Keratinocyte (primary cell): ENCODE measurements around the gene ARHGEF25. TPM values are rescaled to one million over a fixed set of nuclear protein-coding genes. Genes with fewer than 3 reads are reported as not detected.

ENCODE experiments used
- DNase-seq: peaks from one replicate; pipeline ENCODE4 v3.0.0-alpha.2; 2011; ENCODE audit warnings: low read depth, missing footprints, low spot score
- FAIRE-seq: peaks from 2 replicates; lab custom pipeline; 2011; peaks lifted over from hg19 to GRCh38; lab: Jason Lieb, UNC
- H2AFZ ChIP-seq: 2 replicates; pipeline ENCODE4 v1.6.0; 2012; ENCODE audit warnings: low read length, control low read depth, inconsistent platforms; ENCODE audit not compliant: control insufficient read depth
- H3K27ac ChIP-seq: 2 replicates; pipeline ENCODE4 v1.5.1; 2011; ENCODE audit warnings: low read length; ENCODE audit not compliant: control insufficient read depth, insufficient read depth
- H3K27me3 ChIP-seq: 3 replicates; pipeline ENCODE4 v1.6.0; 2011; ENCODE audit warnings: low read length; ENCODE audit not compliant: control insufficient read depth, insufficient read depth; ENCODE audit errors: extremely low read depth
- H3K36me3 ChIP-seq, 2 experiments: 2 replicates in 1 of 2; 3 replicates in 1 of 2; pipeline ENCODE4 v1.5.1; 2011; ENCODE audit warnings: low read length in 2 of 2, mild to moderate bottlenecking in 1 of 2; ENCODE audit not compliant: control insufficient read depth in 2 of 2, insufficient read depth in 2 of 2; ENCODE audit errors: extremely low read depth in 1 of 2
- H3K4me1 ChIP-seq: 3 replicates; pipeline ENCODE4 v1.5.1; 2011; ENCODE audit warnings: low read length; ENCODE audit not compliant: control insufficient read depth, insufficient read depth; ENCODE audit errors: extremely low read depth
- H3K4me2 ChIP-seq: 3 replicates; pipeline ENCODE4 v1.6.0; 2011; ENCODE audit warnings: low read depth, low read length; ENCODE audit not compliant: control insufficient read depth, insufficient read depth; ENCODE audit errors: extremely low read depth
- H3K4me3 ChIP-seq, 3 experiments: fragments of 200-600 bp in 1 of 3; sonication (generic) in 1 of 3; 2 replicates in 2 of 3; 3 replicates in 1 of 3; pipeline ENCODE4 v1.5.1; 2011 to 2016; ENCODE audit warnings: low read length in 3 of 3, mild to moderate bottlenecking in 3 of 3, control low read depth in 2 of 3, inconsistent platforms in 1 of 3, low read depth in 1 of 3, mixed read lengths in 1 of 3, mixed run types in 1 of 3, moderate library complexity in 1 of 3; ENCODE audit not compliant: control insufficient read depth in 2 of 3, insufficient read depth in 2 of 3; ENCODE audit errors: extremely low read depth in 1 of 3
- H3K79me2 ChIP-seq: 2 replicates; pipeline ENCODE4 v1.6.0; 2012; ENCODE audit warnings: low read length; ENCODE audit not compliant: control insufficient read depth, insufficient read depth
- H3K9ac ChIP-seq: 3 replicates; pipeline ENCODE4 v1.6.0; 2011; ENCODE audit warnings: low read length; ENCODE audit not compliant: control insufficient read depth, insufficient read depth; ENCODE audit errors: extremely low read depth
- H3K9me1 ChIP-seq: 3 replicates; pipeline ENCODE4 v1.6.0; 2011; ENCODE audit warnings: low read length; ENCODE audit not compliant: control insufficient read depth, insufficient read depth; ENCODE audit errors: extremely low read depth
- H3K9me3 ChIP-seq: 2 replicates; pipeline ENCODE4 v1.5.1; 2012; ENCODE audit warnings: low read depth, low read length; ENCODE audit not compliant: control insufficient read depth
- H4K20me1 ChIP-seq: 3 replicates; pipeline ENCODE4 v1.6.0; 2011; ENCODE audit warnings: low read length; ENCODE audit not compliant: control insufficient read depth, insufficient read depth; ENCODE audit errors: extremely low read depth
- EZH2 ChIP-seq: IDR thresholded peaks from one replicate; pipeline ENCODE4 v1.6.1; 2012; ENCODE audit warnings: inconsistent platforms, mild to moderate bottlenecking, low read length, moderate library complexity
- dilution Hi-C: fragments of 300-500 bp; cut with MboI; formaldehyde crosslinking; loops from one replicate; pipeline ENCODE4 v1.7.0; 2020; ENCODE audit warnings: low sequenced_read_pairs; ENCODE audit not compliant: extremely low pct_ligation_motif_present
- polyA plus RNA-seq, 5 experiments: library from polyadenylated mRNA; depleted of rRNA in 3 of 5; stranded (reverse) in 3 of 5; stranded (forward) in 1 of 5; unstranded in 1 of 5; fragments of >200 nt; gene quantifications; 1 replicate in 1 of 5; 2 replicates in 3 of 5; 3 replicates in 1 of 5; pipeline versions ENCODE4 v1.2.1 to v1.2.3, GENCODE V29; 2011 to 2012; ENCODE audit warnings: missing spikeins in 2 of 5, low read depth in 1 of 5, low replicate concordance in 1 of 5
- TF ChIP-seq, protein P1 (sequence below), 3 experiments: IDR thresholded peaks in 1 of 3; conservative IDR thresholded peaks in 1 of 3; optimal IDR thresholded peaks in 1 of 3; 2 replicates in 2 of 3; 3 replicates in 1 of 3; pipeline versions ENCODE3 to v1.5.1; 2011; ENCODE audit warnings: low read length in 3 of 3, mild to moderate bottlenecking in 3 of 3, moderate library complexity in 2 of 3, control low read depth in 1 of 3, inconsistent platforms in 1 of 3; ENCODE audit not compliant: insufficient read depth in 2 of 3; ENCODE audit errors: extremely low read depth in 1 of 3

ARHGEF25 gene
- polyA plus RNA-seq, 1 donor (not counting 4 experiments of a cell fraction or from before 2014, with no cell fraction given) = 0.12 TPM

DNA sequence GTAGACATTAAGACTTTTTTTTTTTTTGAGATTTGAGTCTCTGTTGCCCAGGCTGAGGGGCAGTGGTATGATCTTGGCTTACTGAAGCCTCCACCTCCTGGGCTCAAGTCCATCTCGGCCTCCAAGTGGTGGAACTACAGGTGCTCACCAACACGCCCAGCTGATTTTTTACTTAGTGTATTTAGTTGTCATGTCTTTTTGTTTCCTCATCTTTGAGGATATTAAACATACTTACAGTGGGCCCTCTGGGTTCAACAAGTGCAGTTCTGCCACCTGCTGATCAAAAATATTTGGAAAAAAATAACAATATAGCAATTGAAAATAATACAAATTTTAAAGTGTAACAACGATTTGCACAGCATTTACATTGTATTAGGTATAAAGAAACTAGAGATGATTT lies 26.1 kb downstream of the ARHGEF25 start:
- Histone ChIP-seq H3K9ac (no peak overlapping the region), H3K9me1 (no peaks in the 10 kb centered on the region), H3K4me1 (peaks cover 2% of the 10 kb centered on the region), H3K36me3 (no peaks in the 10 kb centered on the region), H3K79me2 (no peaks in the 10 kb centered on the region), H3K27ac (no peak overlapping the region), H3K4me3 (no peak overlapping the region), H4K20me1 (no peaks in the 10 kb centered on the region), H3K9me3 (no peaks in the 10 kb centered on the region), H3K4me2 (no peak overlapping the region), H3K27me3 (peaks cover 24% of the 10 kb centered on the region), H2AFZ (no peak overlapping the region)
- dilution Hi-C loops = loop anchor here (10.0 kb wide), 1 partner anchor 63 kb away; no protein-coding TSS in a partner anchor
- no peak for FAIRE-seq
- DNase-seq = no peak
- TF ChIP-seq, protein P1, sequence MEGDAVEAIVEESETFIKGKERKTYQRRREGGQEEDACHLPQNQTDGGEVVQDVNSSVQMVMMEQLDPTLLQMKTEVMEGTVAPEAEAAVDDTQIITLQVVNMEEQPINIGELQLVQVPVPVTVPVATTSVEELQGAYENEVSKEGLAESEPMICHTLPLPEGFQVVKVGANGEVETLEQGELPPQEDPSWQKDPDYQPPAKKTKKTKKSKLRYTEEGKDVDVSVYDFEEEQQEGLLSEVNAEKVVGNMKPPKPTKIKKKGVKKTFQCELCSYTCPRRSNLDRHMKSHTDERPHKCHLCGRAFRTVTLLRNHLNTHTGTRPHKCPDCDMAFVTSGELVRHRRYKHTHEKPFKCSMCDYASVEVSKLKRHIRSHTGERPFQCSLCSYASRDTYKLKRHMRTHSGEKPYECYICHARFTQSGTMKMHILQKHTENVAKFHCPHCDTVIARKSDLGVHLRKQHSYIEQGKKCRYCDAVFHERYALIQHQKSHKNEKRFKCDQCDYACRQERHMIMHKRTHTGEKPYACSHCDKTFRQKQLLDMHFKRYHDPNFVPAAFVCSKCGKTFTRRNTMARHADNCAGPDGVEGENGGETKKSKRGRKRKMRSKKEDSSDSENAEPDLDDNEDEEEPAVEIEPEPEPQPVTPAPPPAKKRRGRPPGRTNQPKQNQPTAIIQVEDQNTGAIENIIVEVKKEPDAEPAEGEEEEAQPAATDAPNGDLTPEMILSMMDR (optimal IDR thresholded peaks at IDR 0.05 in 1 of 3, IDR thresholded peaks at IDR 0.05 in 1 of 3, conservative IDR thresholded peaks at IDR 0.05 in 1 of 3; ENCODE audit: extremely low read depth in 1 of 3, insufficient read depth in 2 of 3, low read length in 3 of 3) = no peak
- no peak for TF ChIP-seq EZH2

DNA sequence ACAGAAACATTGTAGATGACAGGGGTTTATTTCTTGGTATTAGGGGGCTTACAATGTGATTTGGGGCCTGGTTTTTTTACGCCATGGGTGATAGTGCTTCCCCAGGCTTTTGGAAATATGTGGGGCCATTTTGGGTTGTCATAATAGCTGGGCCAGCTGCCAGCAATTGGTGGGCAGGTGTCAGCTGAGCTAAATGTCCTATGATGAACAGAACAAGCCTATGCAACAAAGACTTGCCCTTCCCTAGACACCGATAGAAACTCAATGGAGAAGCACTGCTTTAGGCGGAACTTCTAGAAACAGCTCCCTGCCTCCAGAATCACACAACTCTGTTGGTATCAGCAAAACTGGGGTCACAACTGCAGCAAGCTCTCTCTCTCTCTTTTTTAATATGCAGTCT lies 26.9 kb downstream of the ARHGEF25 start:
- dilution Hi-C loops = loop anchor here (10.0 kb wide), 1 partner anchor 63 kb away; no protein-coding TSS in a partner anchor

More for the DNA sequence above, 26.9 kb downstream of the ARHGEF25 start:
- Histone ChIP-seq H2AFZ (no peak overlapping the region), H3K9me3 (no peaks in the 10 kb centered on the region), H3K27me3 (peaks cover 18% of the 10 kb centered on the region), H3K4me1 (peaks cover 2% of the 10 kb centered on the region), H3K9me1 (no peaks in the 10 kb centered on the region), H3K9ac (no peak overlapping the region), H4K20me1 (no peaks in the 10 kb centered on the region), H3K36me3 (no peaks in the 10 kb centered on the region), H3K4me2 (no peak overlapping the region), H3K4me3 (no peak overlapping the region), H3K27ac (no peak overlapping the region), H3K79me2 (no peaks in the 10 kb centered on the region)
- FAIRE-seq = no peak
- no peak for TF ChIP-seq EZH2
- TF ChIP-seq, protein P1 (optimal IDR thresholded peaks at IDR 0.05 in 1 of 3, IDR thresholded peaks at IDR 0.05 in 1 of 3, conservative IDR thresholded peaks at IDR 0.05 in 1 of 3; ENCODE audit: extremely low read depth in 1 of 3, insufficient read depth in 2 of 3, low read length in 3 of 3) = no peak
- DNase-seq = no peak
